ENCODE data around the gene UNC93B1. TPM values are rescaled to one million over a fixed set of nuclear protein-coding genes. Genes with fewer than 3 reads are reported as not detected.

The UNC93B1 gene
- total and polyA plus RNA-seq, 11 donors: 5.0 to 34.2 (median 6.9) TPM

GRCh38 chr11:68035266-68035876 is 31.5 kb upstream of the UNC93B1 start:
- Histone ChIP-seq H3K4me1 (peaks cover 11 to 84% (median 58%) of the 10 kb centered on the region in 12 donors), H3K9me3 (no peaks in the 10 kb centered on the region), H3K36me3 (peaks cover 0 to 41% (median 16%) of the 10 kb centered on the region in 9 donors), H3K4me3 (no peak overlapping the region), H3K27ac (peak overlapping the region in 2 of 12 donors; percentile 83 to 91), H3K27me3 (no peaks in the 10 kb centered on the region)
- no peak for ATAC-seq
- DNase-seq: no peak
- intact Hi-C loops (cut with DNase I): loop anchor here in 5 of 10 donors (5.0 to 10.0 kb wide), 8 partner anchors 33 to 179 kb away; partner anchors contain the start of genes CHKA (in 3 of the 5), KMT5B (in 2 of the 5) and UNC93B1 (in 1 of the 5)
- TF ChIP-seq, protein P1, sequence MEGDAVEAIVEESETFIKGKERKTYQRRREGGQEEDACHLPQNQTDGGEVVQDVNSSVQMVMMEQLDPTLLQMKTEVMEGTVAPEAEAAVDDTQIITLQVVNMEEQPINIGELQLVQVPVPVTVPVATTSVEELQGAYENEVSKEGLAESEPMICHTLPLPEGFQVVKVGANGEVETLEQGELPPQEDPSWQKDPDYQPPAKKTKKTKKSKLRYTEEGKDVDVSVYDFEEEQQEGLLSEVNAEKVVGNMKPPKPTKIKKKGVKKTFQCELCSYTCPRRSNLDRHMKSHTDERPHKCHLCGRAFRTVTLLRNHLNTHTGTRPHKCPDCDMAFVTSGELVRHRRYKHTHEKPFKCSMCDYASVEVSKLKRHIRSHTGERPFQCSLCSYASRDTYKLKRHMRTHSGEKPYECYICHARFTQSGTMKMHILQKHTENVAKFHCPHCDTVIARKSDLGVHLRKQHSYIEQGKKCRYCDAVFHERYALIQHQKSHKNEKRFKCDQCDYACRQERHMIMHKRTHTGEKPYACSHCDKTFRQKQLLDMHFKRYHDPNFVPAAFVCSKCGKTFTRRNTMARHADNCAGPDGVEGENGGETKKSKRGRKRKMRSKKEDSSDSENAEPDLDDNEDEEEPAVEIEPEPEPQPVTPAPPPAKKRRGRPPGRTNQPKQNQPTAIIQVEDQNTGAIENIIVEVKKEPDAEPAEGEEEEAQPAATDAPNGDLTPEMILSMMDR (IDR thresholded peaks at IDR 0.05): no peak
- no peak for TF ChIP-seq POLR2A (IDR thresholded peaks at IDR 0.05)
- WGBS, 4 donors: 88 to 91% (median 89%) methylated on average over 13 of the region's 13 CpGs

DNA sequence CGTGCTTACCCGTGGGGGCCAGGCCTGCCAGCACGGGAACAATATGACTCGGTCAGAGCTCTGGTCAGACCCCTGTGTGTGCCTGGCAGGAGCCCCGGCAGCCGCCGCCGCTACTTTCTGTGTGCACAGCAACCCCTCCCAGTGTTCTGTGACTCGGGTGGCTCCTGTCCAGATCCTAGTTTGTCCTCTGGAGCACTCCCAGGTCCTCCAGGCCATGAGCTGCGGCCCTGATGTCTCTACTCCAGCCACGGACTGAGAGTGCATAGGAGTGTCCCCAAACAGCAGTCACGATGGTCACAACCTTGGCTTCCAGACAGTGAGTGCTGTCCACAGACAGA is 29.8 kb upstream of the UNC93B1 start:
- H3K4me3 ChIP-seq: peak overlapping the region in 3 of 12 donors; percentile 4 to 21 (median 12)
- H3K36me3 ChIP-seq: peaks cover 0 to 41% (median 16%) of the 10 kb centered on the region in 9 donors
- peak; percentile 38 to 55 (median 46) for ATAC-seq
- no peaks in the 10 kb centered on the region for H3K9me3 ChIP-seq
- WGBS, 4 donors: 51 to 65% (median 55%) methylated on average over 8 to 12 of the region's 12 CpGs
- peak overlapping the region; percentile 37 to 96 (median 74) for H3K27ac ChIP-seq
- TF ChIP-seq, protein P1 (IDR thresholded peaks at IDR 0.05): no peak
- TF ChIP-seq POLR2A (IDR thresholded peaks at IDR 0.05): no peak
- intact Hi-C loops (cut with DNase I): loop anchor here in 3 of 10 donors (10.0 kb wide), 3 partner anchors 91 to 181 kb away; partner anchors contain the start of genes CHKA (in 2 of the 3) and KMT5B (in 1 of the 3)
- no peaks in the 10 kb centered on the region for H3K27me3 ChIP-seq
- H3K4me1 ChIP-seq: peaks cover 11 to 77% (median 57%) of the 10 kb centered on the region in 12 donors
- DNase-seq: peak in 4 of 5 donors; percentile 65 to 86 (median 78)

- peak overlapping the region in 3 of 12 donors; percentile 4 to 21 (median 12) for H3K4me3 ChIP-seq
- ATAC-seq (no peak), DNase-seq (no peak)
- peaks cover 7 to 72% (median 53%) of the 10 kb centered on the region in 12 donors for H3K4me1 ChIP-seq
- peaks cover 0 to 41% (median 16%) of the 10 kb centered on the region in 9 donors for H3K36me3 ChIP-seq
- H3K27me3 ChIP-seq: no peaks in the 10 kb centered on the region
- no peaks in the 10 kb centered on the region for H3K9me3 ChIP-seq
- intact Hi-C loops (cut with DNase I): loop anchor here in 3 of 10 donors (10.0 kb wide), 3 partner anchors 92 to 182 kb away; partner anchors contain the start of genes CHKA (in 2 of the 3) and KMT5B (in 1 of the 3)
- H3K27ac ChIP-seq: peak overlapping the region; percentile 37 to 96 (median 74)
- 79 to 86% (median 83%) methylated on average over 18 to 29 of the region's 29 CpGs for WGBS, 4 donors
- TF ChIP-seq, protein P1 (IDR thresholded peaks at IDR 0.05): no peak
- no peak for TF ChIP-seq POLR2A (IDR thresholded peaks at IDR 0.05)
Measured at GRCh38 chr11:68032997-68033707, 29.3 kb upstream of the UNC93B1 start.

DNA sequence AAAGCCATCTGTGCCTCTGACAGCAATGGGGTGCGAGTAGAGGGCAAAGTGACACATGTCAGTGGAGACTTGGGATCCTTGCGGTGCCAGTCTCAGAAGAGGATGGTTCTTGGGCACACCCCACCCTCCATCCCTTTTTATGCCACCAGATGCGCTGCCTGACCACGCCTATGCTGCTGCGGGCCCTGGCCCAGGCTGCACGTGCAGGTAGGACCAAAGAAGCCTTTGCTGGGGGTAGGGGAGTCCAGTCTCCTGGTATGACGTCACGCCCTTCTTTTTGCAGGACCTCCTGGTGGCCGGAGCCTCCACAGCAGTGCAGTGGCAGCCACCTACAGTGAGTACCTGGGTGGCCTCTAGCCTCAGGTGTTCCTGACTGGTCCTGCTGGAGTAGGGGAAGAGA is 28.1 kb upstream of the UNC93B1 start:
- Histone ChIP-seq H3K4me1 (peaks cover 0 to 60% (median 41%) of the 10 kb centered on the region in 12 donors), H3K36me3 (peaks cover 0 to 41% (median 16%) of the 10 kb centered on the region in 9 donors), H3K27ac (peak overlapping the region in 9 of 12 donors; percentile 85 to 98 (median 93)), H3K4me3 (peak overlapping the region in 6 of 12 donors; percentile 65 to 94 (median 88)), H3K27me3 (no peaks in the 10 kb centered on the region), H3K9me3 (no peaks in the 10 kb centered on the region)
- DNase-seq (no peak), ATAC-seq (no peak)
- TF ChIP-seq, protein P1 (IDR thresholded peaks at IDR 0.05): no peak
- no peak for TF ChIP-seq POLR2A (IDR thresholded peaks at IDR 0.05)
- 73 to 80% (median 76%) methylated on average over 6 to 9 of the region's 9 CpGs for WGBS, 4 donors
- intact Hi-C loops (cut with DNase I): loop anchor here in 3 of 10 donors (10.0 kb wide), 3 partner anchors 93 to 183 kb away; partner anchors contain the start of genes CHKA (in 2 of the 3) and KMT5B (in 1 of the 3)
